GM18498 (cell line): ENCODE results near the gene SPRING1.
"Not testable (repeated sequence)": the region's sequence is repeated elsewhere in the genome, so short reads cannot be mapped to it uniquely, and the experiment has no call there.

Experiments used
- ATAC-seq: cut with Tn5 transposase; IDR thresholded peaks from one replicate; pipeline ENCODE4 v1.9.1; 2021; ENCODE audit warnings: mild to moderate bottlenecking, moderate library complexity; ENCODE audit not compliant: unreplicated experiment

Gene SPRING1

DNA sequence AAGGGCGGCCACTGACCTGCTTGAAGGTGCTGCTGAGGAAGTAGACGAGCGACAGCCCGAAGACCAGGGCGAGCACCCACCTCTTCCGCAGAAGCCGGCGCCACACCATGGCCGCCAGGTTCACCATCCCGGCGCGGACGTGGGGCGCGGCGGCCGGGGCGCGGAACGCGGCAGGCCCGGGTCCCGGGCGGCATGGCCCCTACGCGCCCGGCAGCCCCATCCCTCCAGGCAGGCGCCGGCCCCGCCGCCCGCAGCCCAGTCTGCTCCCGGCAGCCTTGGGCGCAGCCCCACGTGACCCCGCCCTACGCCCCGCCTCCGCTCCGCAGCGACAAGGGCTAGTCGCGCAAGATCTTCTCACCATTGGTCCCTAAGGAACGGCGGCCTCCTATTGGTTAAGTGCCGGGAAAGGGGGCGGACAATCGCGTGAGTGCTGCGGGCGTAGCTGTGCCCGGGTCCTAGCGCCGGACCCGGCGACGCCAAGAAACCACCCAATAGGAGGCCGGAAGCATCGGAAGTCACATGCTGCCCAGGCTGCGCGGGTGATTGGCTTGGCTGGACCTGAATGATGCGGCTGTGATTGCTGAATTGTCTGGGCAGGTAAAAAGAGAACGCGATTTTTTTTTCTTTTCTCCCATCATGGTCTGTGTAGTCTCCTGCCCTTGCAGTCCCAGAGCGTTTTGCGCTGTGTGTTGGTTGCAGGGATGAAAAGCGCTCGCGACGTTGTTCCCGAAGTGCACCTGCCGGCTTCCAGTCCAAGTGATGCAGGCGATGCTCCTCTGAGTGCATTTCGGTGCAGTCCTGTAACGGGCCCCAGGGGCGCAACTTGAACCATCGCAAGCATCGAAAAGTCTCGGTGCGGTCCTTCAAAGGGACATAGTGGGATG is at the start of gene SPRING1, which contains the start of gene RNFT2:
SPRING1 (minus strand) TSS at position 296 of the 884 bp plus-strand sequence; CDS start at position 127, 169 bp downstream.
RNFT2 (plus strand) TSS at position 542 of the 884 bp plus-strand sequence. CDS start 2,183 bp downstream, outside the sequence.
- peak; percentile 97 for ATAC-seq

- no peak for ATAC-seq
Measured at GRCh38 chr12:116784238-116784612, 46.4 kb upstream of the SPRING1 start.

DNA sequence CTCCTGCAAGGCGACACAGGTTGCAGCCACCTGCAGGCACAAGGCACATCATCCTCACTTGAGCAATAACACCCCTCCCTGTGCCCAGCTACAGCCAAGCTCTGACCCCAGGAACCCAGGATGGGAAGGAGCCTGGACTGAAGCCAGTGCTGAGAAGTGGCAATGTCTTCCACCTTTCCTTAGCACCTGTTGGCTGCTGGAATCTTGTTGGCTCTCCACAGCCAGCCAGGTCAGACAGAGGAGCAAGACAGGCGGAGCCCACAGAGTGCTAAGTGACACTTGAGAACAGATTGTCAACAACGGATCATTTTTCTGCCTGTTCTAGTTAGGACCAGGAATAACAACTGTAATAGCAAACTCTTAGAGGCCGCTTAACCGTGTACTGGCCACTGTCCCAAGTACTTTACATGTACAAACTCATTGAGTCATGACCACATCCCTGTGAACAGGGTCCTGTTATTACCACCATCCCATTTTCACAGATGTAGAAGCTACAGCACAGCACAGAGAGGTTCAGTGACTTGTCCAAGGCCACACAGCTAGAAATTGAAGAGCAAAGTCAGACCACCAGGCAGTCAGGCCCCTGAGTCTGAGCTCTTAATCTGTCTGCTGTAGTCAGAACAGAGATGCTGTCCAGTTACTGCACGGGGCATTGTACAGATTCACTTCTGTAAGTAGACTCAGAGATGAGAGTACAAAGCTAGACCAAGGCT is 45.8 kb upstream of the SPRING1 start:
- ATAC-seq = no peak

DNA sequence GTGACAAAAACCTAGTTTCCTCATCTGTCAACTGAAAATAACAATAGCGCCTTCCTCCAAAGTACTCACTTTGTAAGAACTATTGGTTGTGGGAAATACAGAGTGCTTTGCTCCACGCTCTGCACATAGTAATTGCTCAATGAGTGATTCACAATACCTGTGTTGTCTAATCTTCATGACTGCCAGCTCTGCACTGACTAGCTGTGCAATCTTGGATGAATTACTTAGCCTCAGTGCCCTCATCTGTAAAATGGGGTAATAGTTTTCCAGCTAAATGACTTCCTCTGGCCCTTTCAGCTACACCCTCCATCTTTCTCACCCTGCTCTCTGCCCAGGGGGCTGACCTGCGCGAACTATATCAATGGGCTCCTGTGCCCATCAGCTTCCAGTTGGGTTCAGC is 43.1 kb upstream of the SPRING1 start:
- no peak for ATAC-seq

DNA sequence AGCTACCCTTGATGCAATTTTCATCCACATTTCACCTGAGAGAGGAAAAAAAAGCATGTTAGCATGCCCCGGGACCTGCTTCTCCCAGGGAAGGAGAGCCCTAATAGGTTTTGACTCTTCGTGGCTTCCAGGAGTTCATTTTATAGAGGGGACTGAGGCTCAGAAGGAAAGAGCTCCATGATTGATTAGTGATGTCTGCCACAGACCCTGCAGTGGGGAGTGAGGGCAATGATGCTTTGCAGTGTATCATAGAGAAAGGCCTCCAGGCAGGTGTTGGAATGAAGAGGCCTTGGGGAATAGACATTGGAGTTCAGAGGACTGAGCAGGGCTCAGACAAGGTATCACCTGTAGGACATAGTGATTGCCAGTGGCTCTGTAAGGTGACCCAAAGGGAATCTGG is 41.7 kb upstream of the SPRING1 start:
- ATAC-seq = no peak

DNA sequence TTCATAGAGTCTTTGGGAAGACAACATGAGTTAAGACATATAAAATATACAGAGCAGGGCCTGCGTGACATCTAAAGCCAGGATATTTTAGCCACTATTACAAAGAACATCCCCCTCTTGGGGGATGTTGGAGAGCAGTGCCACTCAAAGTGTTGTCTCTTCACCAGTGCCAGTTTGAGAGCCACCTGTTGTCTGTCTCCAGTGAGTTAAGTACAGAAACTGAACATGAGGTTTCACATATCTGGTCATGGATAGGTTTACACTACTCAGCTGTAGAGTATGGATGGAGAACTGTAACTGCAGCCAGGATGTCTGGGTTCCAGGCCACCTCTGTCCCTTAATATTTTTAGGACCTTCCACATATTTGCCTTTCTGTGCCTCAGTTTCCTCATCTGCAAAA is 39.4 kb upstream of the SPRING1 start:
- no peak for ATAC-seq

DNA sequence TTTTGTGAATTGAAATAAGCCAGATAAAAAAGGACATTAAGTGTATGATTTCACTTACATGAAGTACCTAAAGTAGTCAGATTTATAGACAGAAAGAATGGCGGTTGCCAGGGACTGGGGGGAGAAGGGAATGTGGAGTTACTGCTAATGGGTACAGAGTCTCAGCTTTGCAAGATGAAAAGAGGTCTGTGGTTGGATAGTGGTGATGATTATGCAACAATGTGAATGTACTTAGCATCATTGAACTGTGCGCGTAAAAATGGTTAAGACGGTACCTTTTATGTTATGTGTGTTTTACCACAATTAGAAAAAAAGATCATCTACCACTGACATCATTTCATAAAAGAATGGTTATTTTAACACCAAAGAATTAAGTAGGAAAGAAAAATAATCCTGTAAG is 36.2 kb upstream of the SPRING1 start:
- no peak for ATAC-seq

DNA sequence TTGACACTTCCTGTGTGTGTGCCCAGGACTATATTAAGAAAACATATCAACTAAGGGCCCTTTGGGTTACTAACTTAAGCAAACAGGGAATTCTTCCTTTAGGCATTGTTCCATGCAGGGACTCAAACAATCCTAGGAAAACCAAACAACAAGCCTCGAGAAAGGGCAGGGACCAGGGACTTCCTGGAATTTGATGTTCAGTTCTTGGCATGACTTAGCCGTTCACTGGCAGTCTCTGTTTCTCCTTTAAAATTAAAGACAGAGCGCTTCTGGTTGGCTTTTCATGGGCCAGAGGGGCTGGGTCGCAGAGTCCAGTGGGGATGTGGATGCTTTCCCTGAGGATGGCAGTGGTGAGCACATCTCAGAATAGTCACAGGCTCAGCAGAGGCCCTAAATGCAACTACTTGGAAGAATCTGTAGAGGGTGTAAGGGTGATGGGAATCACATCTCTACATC is 35.4 kb upstream of the SPRING1 start:
- no peak for ATAC-seq

DNA sequence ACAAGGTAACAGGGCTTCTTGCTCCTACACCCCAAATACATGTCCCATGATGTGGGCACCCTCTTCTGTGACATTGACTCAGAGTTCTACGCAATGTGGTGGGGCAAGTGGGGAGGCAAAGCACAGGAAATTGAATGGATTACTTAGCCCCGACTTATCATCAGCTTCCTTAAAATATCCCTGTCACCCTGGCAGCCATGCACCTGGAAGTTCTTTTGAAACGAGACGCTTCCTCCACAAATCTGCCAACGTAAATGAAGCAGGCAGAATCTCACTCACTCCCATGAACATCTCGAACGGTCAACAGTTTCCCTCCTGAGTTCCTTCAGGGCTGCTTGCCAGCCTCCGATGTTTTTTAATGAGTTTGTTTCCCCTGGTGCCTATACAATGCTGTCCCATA is 33.8 kb upstream of the SPRING1 start:
- no peak for ATAC-seq

DNA sequence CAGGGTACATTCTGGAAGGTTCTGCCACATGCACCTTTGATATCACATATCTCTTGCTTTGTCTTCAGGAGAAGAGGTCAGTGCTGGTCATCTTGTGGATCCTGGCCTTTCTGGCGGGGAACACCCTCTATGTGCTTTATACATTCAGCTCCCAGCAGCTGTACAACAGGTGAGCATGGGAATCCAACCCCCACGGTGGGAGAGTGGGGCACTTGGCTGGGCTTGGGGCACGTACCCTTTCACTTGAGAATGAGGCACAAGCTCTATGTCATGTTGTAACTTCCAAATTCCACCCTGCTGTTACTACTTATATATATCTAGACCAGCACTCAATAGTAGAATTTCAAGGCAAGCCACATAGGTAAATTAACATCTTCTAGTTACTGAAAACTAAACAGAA is 28.9 kb upstream of the SPRING1 start:
- ATAC-seq = no peak

DNA sequence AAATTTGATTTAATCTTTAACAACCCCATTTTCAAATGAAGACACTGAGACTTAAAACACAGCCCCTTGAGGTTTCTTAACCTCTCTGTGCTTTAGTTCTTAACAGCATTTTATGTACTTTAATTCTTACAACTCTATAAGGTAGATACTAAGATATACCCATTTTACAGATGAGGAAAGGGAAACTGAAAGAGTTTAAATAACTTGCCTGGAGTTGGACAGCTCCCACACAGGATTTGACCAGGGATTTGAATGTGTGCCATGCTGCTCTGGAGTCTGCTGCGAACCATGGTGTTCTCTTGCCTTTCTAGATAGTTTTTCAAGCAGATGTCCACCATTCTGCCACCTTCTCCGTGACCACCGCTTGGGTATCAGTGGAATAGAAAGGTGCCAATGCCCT is 28.4 kb upstream of the SPRING1 start:
- ATAC-seq = no peak

DNA sequence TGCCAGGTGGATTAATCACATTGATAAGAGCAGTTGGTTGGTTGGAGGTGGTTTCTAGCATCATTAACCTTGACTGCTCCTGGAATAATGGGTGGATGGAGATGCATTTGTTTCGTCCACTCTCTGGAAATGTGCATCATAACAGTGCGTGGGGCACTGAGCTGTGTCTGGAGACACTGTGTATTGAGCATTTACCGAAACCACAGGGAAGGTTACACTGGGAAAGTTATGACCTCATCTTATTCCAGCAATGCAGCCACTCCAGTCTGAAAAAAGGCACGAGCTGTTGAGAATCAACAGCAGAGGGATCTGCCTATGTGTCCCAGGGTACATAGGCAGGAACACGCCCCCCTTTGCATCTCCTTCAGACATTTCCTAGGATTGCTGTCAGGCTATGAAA is 27.4 kb upstream of the SPRING1 start:
- no peak for ATAC-seq

DNA sequence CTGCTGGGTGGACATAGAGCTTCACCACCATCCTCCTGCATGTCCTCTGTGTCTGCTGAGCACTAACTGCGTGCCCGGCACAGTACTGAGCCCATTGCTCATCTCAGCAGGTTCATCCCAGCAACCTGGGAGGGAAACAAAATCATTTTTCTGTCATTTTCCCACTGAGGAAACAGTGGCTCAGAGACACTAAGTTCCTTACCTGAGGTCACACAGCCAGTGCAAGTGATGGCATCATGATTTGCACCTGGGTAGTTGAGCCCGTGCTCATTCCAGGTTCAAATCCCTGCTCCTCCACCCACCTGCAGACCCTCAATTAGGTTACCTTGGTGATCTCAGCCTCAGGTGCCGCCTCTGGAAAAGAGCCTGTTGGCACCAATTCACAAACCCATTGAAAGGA is 23.6 kb upstream of the SPRING1 start:
- no peak for ATAC-seq

GRCh38 chr12:116760622-116761020 is 22.8 kb upstream of the SPRING1 start:
- ATAC-seq = no peak

DNA sequence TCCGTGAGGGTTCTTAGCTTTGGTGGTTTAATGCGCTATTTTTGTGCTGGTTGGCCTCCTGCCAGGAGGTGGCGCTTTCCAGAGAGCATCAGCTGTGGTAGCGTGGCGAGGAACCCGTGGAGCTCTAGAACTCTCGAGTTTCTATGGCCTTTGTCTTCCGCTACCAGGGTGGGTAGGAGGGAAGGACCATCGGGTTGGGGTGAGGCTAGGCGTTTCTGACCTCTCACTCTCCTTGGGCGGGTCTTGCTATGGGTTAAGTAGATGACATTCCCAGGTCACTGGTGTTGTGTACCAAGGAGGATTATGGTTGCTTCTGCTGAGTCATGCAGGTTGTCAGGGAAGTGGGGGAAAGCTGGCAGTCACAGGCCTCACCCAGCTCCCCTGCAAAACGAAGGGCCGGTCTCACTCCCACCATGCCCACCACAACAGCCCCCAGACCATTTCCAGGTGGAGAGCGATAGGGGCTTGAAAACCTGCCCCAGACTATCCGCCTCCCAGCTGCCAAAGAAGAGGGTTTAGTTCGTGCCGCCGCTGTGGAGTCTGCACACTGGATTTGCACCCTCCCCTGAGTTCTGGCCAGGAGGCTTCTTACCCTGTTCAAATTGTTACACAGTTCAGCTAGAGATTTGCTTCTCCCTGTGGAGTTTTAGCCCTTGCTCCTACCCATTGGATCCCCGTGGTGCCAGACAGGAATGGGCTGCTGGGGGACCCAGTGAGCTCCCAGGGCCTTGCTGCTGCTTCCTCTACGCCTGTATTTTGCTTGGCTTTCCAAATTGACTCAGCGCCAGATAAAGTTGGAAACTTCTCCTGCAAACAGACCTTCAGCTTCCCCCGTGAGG is 22.1 kb upstream of the SPRING1 start:
- ATAC-seq = no peak

- ATAC-seq = not testable (repeated sequence)
Measured at GRCh38 chr12:116754783-116755182, 16.9 kb upstream of the SPRING1 start.

- not testable (repeated sequence) for ATAC-seq
Measured at GRCh38 chr12:116754097-116754496, 16.2 kb upstream of the SPRING1 start.

- ATAC-seq = no peak
Measured at GRCh38 chr12:116750298-116750697, 12.4 kb upstream of the SPRING1 start.

GRCh38 chr12:116749884-116750283 is 12.0 kb upstream of the SPRING1 start:
- no peak for ATAC-seq

GRCh38 chr12:116745554-116745953 is 7.7 kb upstream of the SPRING1 start:
- ATAC-seq = no peak

- ATAC-seq = no peak
Measured at GRCh38 chr12:116744766-116745165, 6.9 kb upstream of the SPRING1 start.
